Central memory CD8-positive, alpha-beta T cell (primary cell): ENCODE data around the gene UBQLN2.
"Not testable (repeated sequence)": the region's sequence is repeated elsewhere in the genome, so short reads cannot be mapped to it uniquely, and the experiment has no call there.

Source experiments
- ATAC-seq: fragments of 150-1000 bp; cut with Tn5 transposase; replicated peaks from 2 replicates; pipeline ENCODE4 v1.10.0; 2022; ENCODE audit warnings: mild to moderate bottlenecking, moderate FRiP score, moderate number of reproducible peaks; ENCODE audit not compliant: poor library complexity, severe bottlenecking; ENCODE audit errors: extremely low read depth
- DNase-seq, 2 donors: peaks; one replicate each; pipeline ENCODE4 v3.0.0; 2021; ENCODE audit warnings: low spot score in 2 of 2
- H3K27ac Mint-ChIP-seq: one replicate; pipeline ENCODE4 v1.8.0; 2022; ENCODE audit warnings: low read depth, mild to moderate bottlenecking, moderate library complexity, mixed read lengths
- H3K27me3 Mint-ChIP-seq: one replicate; pipeline ENCODE4 v1.8.0; 2022; ENCODE audit warnings: mixed read lengths
- H3K36me3 Mint-ChIP-seq: one replicate; pipeline ENCODE4 v1.8.0; 2022; ENCODE audit warnings: mild to moderate bottlenecking, moderate library complexity, mixed read lengths; ENCODE audit not compliant: insufficient read depth
- H3K4me1 Mint-ChIP-seq: one replicate; pipeline ENCODE4 v1.8.0; 2022; ENCODE audit warnings: mixed read lengths
- H3K4me3 Mint-ChIP-seq: one replicate; pipeline ENCODE4 v1.8.0; 2022; ENCODE audit warnings: mild to moderate bottlenecking, moderate library complexity, mixed read lengths
- H3K9me3 Mint-ChIP-seq: one replicate; pipeline ENCODE4 v1.8.0; 2022; ENCODE audit warnings: mixed read lengths

The UBQLN2 gene

GRCh38 chrX:56563231-56564161 lies at the start of gene UBQLN2:
Gene UBQLN2, plus strand, starts transcription at chrX:56563627. Its CDS starts 247 bp downstream, at chrX:56563874.
- no peaks in the 10 kb centered on the region for H3K9me3 Mint-ChIP-seq
- H3K27ac Mint-ChIP-seq, result peak within 1 kb of the TSS; percentile 97
- peak; percentile 54 to 67 for DNase-seq
- peak; percentile 78 for ATAC-seq
- H3K36me3 Mint-ChIP-seq, result peaks cover 14% of the 10 kb centered on the region
- H3K4me3 Mint-ChIP-seq, result peak within 1 kb of the TSS; percentile 84
- no peaks in the 10 kb centered on the region for H3K27me3 Mint-ChIP-seq
- H3K4me1 Mint-ChIP-seq, result peaks cover 18% of the 10 kb centered on the region

- DNase-seq (no peak), ATAC-seq (no peak)
- no peak overlapping the region for H3K4me3 Mint-ChIP-seq
- H3K27ac Mint-ChIP-seq, result no peak overlapping the region
- no peaks in the 10 kb centered on the region for H3K36me3 Mint-ChIP-seq
- peaks cover 10% of the 10 kb centered on the region for H3K27me3 Mint-ChIP-seq
- H3K9me3 Mint-ChIP-seq, result no peaks in the 10 kb centered on the region
- no peaks in the 10 kb centered on the region for H3K4me1 Mint-ChIP-seq
Measured at GRCh38 chrX:56519642-56520041, 43.8 kb upstream of the UBQLN2 start.

- not testable (repeated sequence) for H3K4me1 Mint-ChIP-seq, H3K36me3 Mint-ChIP-seq, H3K9me3 Mint-ChIP-seq, DNase-seq, H3K4me3 Mint-ChIP-seq, ATAC-seq, H3K27ac Mint-ChIP-seq
- peaks cover 11% of the 10 kb centered on the region for H3K27me3 Mint-ChIP-seq
Measured at GRCh38 chrX:56529482-56530007, 33.9 kb upstream of the UBQLN2 start.

- Mint-ChIP-seq H3K27me3 (peaks cover 9% of the 10 kb centered on the region), H3K36me3 (no peaks in the 10 kb centered on the region), H3K9me3 (no peaks in the 10 kb centered on the region), H3K4me3 (no peak overlapping the region), H3K27ac (no peak overlapping the region), H3K4me1 (no peaks in the 10 kb centered on the region)
- DNase-seq, result no peak
- no peak for ATAC-seq
Measured at GRCh38 chrX:56530011-56530410, 33.4 kb upstream of the UBQLN2 start.

- H3K4me1 Mint-ChIP-seq, result no peaks in the 10 kb centered on the region
- no peaks in the 10 kb centered on the region for H3K9me3 Mint-ChIP-seq
- DNase-seq (no peak), ATAC-seq (no peak)
- H3K4me3 Mint-ChIP-seq, result no peak overlapping the region
- H3K36me3 Mint-ChIP-seq, result no peaks in the 10 kb centered on the region
- H3K27me3 Mint-ChIP-seq, result no peaks in the 10 kb centered on the region
- no peak overlapping the region for H3K27ac Mint-ChIP-seq
Measured at GRCh38 chrX:56550667-56551066, 12.8 kb upstream of the UBQLN2 start.

- ATAC-seq (no peak), DNase-seq (no peak)
- Mint-ChIP-seq H3K4me1 (no peaks in the 10 kb centered on the region), H3K9me3 (no peaks in the 10 kb centered on the region), H3K36me3 (no peaks in the 10 kb centered on the region), H3K27me3 (no peaks in the 10 kb centered on the region), H3K4me3 (no peak overlapping the region), H3K27ac (no peak overlapping the region)
Measured at GRCh38 chrX:56554870-56555269, 8.6 kb upstream of the UBQLN2 start.

GRCh38 chrX:56557376-56557929 lies 6.0 kb upstream of the UBQLN2 start:
- H3K4me1 Mint-ChIP-seq, result no peaks in the 10 kb centered on the region
- H3K27ac Mint-ChIP-seq, result no peak overlapping the region
- ATAC-seq, result no peak
- no peaks in the 10 kb centered on the region for H3K27me3 Mint-ChIP-seq
- H3K4me3 Mint-ChIP-seq, result no peak overlapping the region
- H3K36me3 Mint-ChIP-seq, result no peaks in the 10 kb centered on the region
- DNase-seq, result no peak
- H3K9me3 Mint-ChIP-seq, result no peaks in the 10 kb centered on the region

- Mint-ChIP-seq H3K4me3 (peak overlapping the region; percentile 84), H3K27ac (peak overlapping the region; percentile 97), H3K9me3 (no peaks in the 10 kb centered on the region), H3K27me3 (no peaks in the 10 kb centered on the region), H3K36me3 (peaks cover 14% of the 10 kb centered on the region), H3K4me1 (peaks cover 22% of the 10 kb centered on the region)
- ATAC-seq (peak; percentile 9), DNase-seq (peak in 1 of 2 donors; percentile 9)
Measured at GRCh38 chrX:56564164-56564885, 898 bp downstream of the UBQLN2 start.

GRCh38 chrX:56564921-56565840 lies 1.8 kb downstream of the UBQLN2 start:
- Mint-ChIP-seq H3K4me1 (peaks cover 22% of the 10 kb centered on the region), H3K27me3 (no peaks in the 10 kb centered on the region), H3K9me3 (no peaks in the 10 kb centered on the region), H3K4me3 (peak overlapping the region; percentile 84), H3K36me3 (peaks cover 17% of the 10 kb centered on the region), H3K27ac (peak overlapping the region; percentile 97)
- DNase-seq (no peak), ATAC-seq (no peak)

- no peak for ATAC-seq
- H3K4me3 Mint-ChIP-seq, result no peak overlapping the region
Measured at GRCh38 chrX:56569378-56570057, 6.1 kb downstream of the UBQLN2 start.

GRCh38 chrX:56572975-56573374 lies 9.5 kb downstream of the UBQLN2 start:
- Mint-ChIP-seq H3K4me1 (peaks cover 27% of the 10 kb centered on the region), H3K9me3 (no peaks in the 10 kb centered on the region), H3K36me3 (peaks cover 11% of the 10 kb centered on the region), H3K4me3 (no peak overlapping the region), H3K27me3 (no peaks in the 10 kb centered on the region), H3K27ac (no peak overlapping the region)
- DNase-seq (no peak), ATAC-seq (peak; percentile 49)

More at GRCh38 chrX:56569378-56570057, 6.1 kb downstream of the UBQLN2 start:
- H3K9me3 Mint-ChIP-seq, result no peaks in the 10 kb centered on the region
- H3K4me1 Mint-ChIP-seq, result peaks cover 24% of the 10 kb centered on the region
- H3K27ac Mint-ChIP-seq, result no peak overlapping the region
- H3K36me3 Mint-ChIP-seq, result peaks cover 12% of the 10 kb centered on the region
- DNase-seq, result no peak
- no peaks in the 10 kb centered on the region for H3K27me3 Mint-ChIP-seq
